Femur (tissue), 1 donor: Measurements from ENCODE around the gene CD300E.
"Not testable (repeated sequence)": the region's sequence is repeated elsewhere in the genome, so short reads cannot be mapped to it uniquely, and the experiment has no call there.

Experiments used
- DNase-seq: peaks from one replicate; pipeline ENCODE4 v3.0.0-alpha.2; 2017

The CD300E gene

GRCh38 chr17:74633326-74633725, 9.8 kb upstream of the CD300E start:
- DNase-seq: no peak

GRCh38 chr17:74632617-74633016, 9.1 kb upstream of the CD300E start:
- DNase-seq: no peak

GRCh38 chr17:74631468-74632450, 8.2 kb upstream of the CD300E start:
- peak; percentile 22 for DNase-seq

GRCh38 chr17:74630251-74630650, 6.7 kb upstream of the CD300E start:
- DNase-seq: not testable (repeated sequence)

- DNase-seq: no peak
These were observed 2.1 kb upstream of the CD300E start for GRCh38 chr17:74625661-74626060.

GRCh38 chr17:74624131-74624530, 593 bp upstream of the CD300E start:
- no peak for DNase-seq

GRCh38 chr17:74619077-74619673, 4.4 kb downstream of the CD300E start:
- DNase-seq: no peak

GRCh38 chr17:74618451-74618850, 5.1 kb downstream of the CD300E start:
- no peak for DNase-seq

- no peak for DNase-seq
These were observed 6.8 kb downstream of the CD300E start for GRCh38 chr17:74616696-74617095.

GRCh38 chr17:74612046-74612445, 11.5 kb downstream of the CD300E start:
- no peak for DNase-seq

GRCh38 chr17:74610108-74610507, 13.4 kb downstream of the CD300E start:
- DNase-seq: no peak

- DNase-seq: no peak
These were observed 15.0 kb downstream of the CD300E start for GRCh38 chr17:74608511-74608910.

GRCh38 chr17:74607221-74607620, 16.3 kb downstream of the CD300E start:
- no peak for DNase-seq

GRCh38 chr17:74606050-74606449, 17.5 kb downstream of the CD300E start:
- DNase-seq: no peak

GRCh38 chr17:74605361-74605760, 18.2 kb downstream of the CD300E start:
- DNase-seq: peak; percentile 61

- no peak for DNase-seq
These were observed 18.8 kb downstream of the CD300E start for GRCh38 chr17:74604761-74605160.

GRCh38 chr17:74604200-74604599, 19.3 kb downstream of the CD300E start:
- no peak for DNase-seq

GRCh38 chr17:74603746-74604145, 19.8 kb downstream of the CD300E start:
- DNase-seq: no peak

GRCh38 chr17:74603037-74603635, 20.4 kb downstream of the CD300E start:
- DNase-seq: no peak

GRCh38 chr17:74601944-74602572, 21.5 kb downstream of the CD300E start:
- DNase-seq: peak; percentile 41

- no peak for DNase-seq
These were observed 24.0 kb downstream of the CD300E start for GRCh38 chr17:74599448-74599939.

- no peak for DNase-seq
These were observed 24.5 kb downstream of the CD300E start for GRCh38 chr17:74599023-74599399.
